Activated CD8-positive, alpha-beta memory T cell treated with anti-CD3 and anti-CD28 coated beads, Interleukin-2, amount 50 U/mL, for 1 hour (primary cell): ENCODE data around the gene AARS1.
A peak's percentile ranks its signal among the peaks of the same experiment; 100 is the strongest.
"Not testable (repeated sequence)": the region's sequence is repeated elsewhere in the genome, so short reads cannot be mapped to it uniquely, and the experiment has no call there.

ENCODE experiments used
- DNase-seq: peaks from one replicate; pipeline ENCODE4 v3.0.0-alpha.2; 2020; ENCODE audit errors: extremely low read depth

AARS1 gene

DNA sequence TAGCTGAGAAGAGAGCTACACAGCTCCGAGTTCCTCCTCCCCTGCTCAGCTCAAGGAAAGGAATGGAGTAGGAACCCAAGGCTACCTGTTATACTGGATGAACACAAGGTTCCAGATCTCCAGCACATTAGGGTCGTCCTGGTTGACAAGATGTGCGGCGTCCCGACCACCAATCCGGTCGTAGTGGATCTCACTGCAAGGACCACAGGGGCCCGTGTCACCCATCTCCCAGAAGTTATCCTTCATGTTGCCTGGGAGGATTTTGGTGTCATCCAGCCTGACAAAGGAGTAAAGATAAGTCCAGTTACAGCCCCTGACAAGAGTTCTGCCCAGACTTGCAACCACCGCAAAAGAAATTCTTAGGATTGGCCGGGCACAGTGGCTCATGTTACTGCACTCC lies 17.6 kb downstream of the AARS1 start:
- no peak for DNase-seq

DNA sequence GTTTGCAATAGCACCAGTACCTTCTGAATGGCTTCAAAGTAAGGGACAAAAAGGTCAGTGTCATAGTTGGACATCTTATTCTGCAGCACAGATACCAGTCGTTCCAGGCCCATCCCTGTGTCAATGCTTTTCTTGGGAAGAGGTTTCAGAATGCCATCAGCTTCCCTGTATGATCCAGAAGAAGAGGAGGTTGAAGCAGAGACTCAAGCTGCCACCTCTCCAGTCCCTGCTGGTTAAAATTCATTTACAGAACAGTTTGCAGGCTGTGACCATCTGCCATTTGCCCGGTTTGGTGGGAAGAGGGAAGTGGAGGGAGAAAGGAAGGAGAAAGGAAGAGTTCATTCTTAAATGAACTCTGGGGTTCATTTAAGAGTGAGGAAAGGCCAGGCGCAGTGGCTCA lies 19.1 kb downstream of the AARS1 start:
- no peak for DNase-seq

DNA sequence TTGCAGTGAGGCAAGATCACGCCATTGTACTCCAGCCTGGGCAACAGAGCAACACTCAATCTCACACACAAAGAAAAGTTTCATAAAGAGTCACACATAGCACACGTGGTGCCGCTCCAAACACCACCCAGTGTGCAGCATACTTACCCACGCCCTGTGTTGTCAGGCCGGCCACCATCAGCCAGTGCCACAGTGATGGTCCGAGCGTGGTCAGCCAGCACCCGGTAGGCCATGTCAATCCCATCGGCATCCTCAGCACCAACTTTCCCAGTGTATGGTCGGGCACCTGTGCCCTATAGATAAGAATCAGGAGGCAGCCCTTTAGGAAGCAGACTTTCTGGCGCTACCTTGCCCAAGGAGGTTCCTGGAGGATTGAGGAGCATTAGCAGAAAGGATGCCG lies 19.8 kb downstream of the AARS1 start:
- no peak for DNase-seq

DNA sequence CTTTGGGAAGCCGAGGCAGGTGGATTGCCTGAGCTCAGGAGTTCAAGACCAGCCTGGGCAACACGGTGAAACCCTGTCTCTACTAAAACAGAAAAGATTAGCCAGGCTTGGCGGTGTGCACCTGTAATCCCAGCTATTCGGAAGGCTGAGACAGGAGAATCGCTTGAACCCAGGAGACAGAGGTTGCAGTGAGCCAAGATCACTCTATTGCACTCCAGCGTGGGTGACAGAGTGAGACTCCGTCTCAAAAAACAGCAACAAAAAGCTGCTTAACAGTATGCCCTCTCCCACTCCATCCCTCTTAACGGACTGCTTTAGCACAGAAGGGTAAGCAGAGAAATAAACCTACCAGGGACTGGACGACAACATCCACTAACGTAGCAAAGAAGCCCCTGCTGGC lies 21.4 kb downstream of the AARS1 start:
- DNase-seq = not testable (repeated sequence)

- DNase-seq = no peak
These were observed 21.8 kb downstream of the AARS1 start for GRCh38 chr16:70267516-70267915.

DNA sequence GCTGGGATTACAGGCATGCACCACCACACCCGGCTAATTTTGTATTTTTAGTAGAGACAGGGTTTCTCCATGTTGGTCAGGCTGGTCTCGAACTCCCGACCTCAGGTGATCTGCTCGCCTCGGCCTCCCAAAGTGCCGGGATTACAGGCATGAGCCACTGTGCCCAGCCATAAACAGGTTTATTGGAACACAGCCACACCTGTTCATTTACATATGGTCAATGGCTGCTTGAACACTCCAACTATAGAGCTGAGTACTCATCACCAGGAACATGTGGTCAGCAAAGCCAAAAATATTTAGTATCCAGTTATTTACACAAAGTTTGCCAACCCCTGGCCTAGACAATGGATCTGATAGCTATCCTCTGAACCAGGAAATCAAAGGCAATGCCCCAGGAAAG lies 29.4 kb downstream of the AARS1 start:
- DNase-seq = not testable (repeated sequence)

GRCh38 chr16:70258946-70259345 lies 30.4 kb downstream of the AARS1 start:
- DNase-seq = no peak

- DNase-seq = no peak
These were observed 31.2 kb downstream of the AARS1 start for GRCh38 chr16:70258065-70258464.

DNA sequence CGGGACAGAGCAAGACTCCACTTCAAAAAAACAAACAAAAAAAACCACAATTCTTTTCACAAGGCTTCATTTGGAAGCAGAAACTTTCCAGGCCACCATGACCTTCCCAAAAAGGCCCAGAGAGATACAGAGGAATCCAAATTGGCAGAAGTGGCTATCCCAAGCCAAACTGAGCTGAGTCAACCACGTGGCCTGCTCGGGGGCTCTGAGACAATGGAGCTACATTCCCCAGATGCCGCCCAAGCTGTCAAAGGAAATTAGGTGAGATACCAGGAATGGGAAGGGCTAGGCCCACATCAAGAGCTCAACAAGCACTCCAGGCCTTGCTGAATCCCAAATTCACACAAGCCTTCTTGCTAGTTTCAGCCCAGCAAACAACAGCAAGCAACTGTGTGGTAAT lies 31.9 kb downstream of the AARS1 start:
- DNase-seq = no peak

DNA sequence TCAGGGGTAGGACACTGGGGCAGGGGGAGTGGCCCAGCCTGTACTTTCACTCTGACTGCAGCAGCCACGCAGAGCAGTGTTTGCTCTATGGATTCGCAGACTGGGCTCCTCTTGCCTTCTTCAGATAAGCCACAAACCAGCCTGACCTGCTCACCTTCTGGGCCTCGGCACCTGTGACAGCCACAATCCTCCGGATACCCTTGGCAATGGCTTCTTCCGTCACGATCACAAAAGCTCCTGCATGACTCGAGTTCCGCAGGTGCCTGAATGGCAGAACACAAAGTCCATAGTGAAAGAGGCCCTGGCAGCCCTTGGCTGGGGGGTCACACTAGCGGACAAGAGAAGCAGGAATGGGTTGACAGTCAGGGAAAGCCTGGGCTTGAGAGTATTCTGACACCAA lies 33.7 kb downstream of the AARS1 start:
- DNase-seq = no peak

DNA sequence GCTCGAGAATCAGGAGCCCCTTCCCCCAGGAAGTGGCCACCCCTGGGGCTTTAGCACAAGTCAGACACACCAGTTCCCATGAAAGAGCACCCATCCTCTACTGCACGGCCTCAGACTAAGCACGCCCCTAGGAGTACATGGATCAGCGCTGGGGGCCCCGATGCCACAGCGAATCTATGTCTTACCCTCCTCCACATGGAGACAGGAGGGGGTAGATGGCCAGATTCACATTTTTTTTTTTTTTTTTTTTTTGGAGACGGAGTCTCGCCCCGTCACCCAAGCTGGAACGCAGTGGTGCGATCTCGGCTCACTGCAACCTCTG lies 34.4 kb downstream of the AARS1 start:
- no peak for DNase-seq

DNA sequence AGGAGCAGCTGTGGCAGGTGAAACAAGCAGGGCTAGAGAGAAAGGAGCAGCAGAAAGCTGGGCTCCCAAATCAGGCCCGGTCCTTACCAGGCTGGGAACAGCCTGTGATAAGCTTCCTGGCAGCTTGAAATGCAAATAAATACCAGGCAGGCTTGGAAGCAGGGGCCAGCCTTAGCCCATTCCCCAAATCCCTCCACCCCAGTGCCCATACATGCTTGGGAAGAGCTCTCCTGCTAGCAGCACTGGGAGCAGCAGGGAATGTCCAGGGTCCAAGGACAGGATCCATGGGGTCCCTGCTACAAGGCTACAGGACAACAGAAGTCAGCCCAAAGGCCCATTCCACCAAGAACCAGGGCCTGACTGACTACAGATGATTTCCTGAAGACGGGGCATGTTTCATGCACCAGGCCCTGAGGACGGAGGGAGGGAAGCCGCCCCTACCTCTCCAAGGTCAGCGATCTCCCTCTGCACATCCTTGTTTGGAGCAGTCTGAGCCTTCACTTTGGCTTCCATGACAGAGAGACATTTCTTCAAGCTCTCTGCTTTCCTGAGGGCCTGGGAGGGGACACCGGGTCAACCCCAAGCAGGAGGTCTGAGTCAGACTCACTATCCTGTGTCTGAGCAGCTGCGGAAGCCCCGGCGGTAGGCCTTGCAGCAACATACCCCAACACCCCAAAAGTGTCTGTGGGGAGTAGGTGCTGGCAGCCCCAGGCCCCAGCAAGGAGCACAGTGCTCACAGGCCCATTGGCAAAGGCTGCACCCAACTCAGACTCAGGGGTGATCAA lies 34.9 kb downstream of the AARS1 start:
- DNase-seq = no peak

DNA sequence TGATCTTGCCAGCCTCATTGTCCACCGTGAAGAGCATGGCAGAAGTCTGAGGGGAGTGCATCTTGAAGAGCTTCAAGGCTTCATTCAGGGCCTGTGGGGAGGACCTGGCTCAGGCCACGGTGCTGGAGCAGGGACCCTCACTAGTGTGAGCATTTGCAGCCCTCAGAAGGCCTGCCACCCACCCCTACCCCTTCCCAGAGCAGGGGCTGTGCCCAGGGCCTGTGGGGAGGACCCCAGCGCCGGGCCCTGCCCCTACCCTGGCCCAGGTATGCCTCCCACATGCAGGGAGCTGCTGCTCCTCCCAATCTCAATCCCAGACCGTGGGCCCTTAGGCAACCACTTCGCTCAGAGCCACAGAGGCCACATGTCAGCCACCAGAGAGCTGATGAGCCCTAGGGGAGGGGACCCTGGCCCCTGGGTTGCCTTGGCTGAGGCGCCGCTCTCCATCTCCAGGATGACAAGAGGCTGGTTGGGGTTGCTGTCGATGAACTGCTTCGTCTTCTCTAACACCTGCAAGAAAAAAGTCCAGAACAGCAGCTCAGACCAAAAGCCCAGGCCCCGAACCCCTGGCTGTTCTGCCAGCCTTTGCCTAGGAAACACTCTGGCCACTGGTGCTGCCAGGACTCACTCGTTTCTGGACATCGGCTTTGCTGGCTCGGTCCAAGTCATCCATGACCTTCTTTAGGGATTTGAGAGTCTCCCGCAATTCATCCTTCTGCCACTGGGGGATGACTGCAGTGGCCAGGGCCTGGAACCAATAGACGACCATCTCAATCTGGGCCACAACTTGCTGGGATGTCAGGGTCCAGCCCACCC lies 35.8 kb downstream of the AARS1 start:
- no peak for DNase-seq

DNA sequence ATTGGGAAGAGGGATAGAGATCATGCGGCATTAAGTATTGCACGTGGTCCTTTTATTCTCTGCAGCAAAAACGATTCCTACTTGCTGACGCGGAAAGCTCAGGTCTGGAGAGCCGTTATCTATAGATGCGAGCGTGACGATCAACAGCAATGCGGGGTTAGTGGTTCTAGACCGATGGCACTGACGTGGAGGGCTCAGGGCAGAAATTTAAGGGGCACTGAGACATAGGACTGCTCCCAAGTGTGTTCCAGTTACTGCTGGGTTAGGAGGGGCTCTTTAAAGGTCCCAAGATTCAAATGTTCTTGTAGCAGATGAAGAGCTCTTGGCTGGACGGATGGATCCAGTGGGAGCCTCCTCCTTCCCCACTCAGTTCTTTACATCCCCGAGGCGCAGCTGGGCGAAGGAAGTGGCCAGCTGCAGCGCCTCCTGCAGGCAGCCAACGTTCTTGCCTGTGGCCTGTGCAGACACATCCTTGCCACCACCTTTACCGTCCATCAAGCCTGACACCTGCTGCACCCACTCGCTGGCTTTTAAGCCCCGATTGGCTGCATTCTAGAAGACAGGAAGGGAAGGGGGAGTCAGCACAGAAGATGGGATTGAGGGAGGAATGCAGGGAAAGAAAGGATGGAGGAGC lies 36.8 kb downstream of the AARS1 start:
- no peak for DNase-seq

GRCh38 chr16:70251629-70252354 lies 37.5 kb downstream of the AARS1 start, which contains the start of gene EXOSC6:
TSS of gene EXOSC6 (minus strand) at chr16:70251940. CDS start at chr16:70251900, 40 bp downstream.
- peak; percentile 81 for DNase-seq

GRCh38 chr16:70250748-70251628 lies 38.3 kb downstream of the AARS1 start:
- DNase-seq = no peak

GRCh38 chr16:70249697-70250096 lies 39.6 kb downstream of the AARS1 start:
- DNase-seq = not testable (repeated sequence)

GRCh38 chr16:70238773-70239172 lies 50.5 kb downstream of the AARS1 start:
- DNase-seq = not testable (repeated sequence)

- not testable (repeated sequence) for DNase-seq
These were observed 57.5 kb downstream of the AARS1 start for GRCh38 chr16:70231831-70232230.

DNA sequence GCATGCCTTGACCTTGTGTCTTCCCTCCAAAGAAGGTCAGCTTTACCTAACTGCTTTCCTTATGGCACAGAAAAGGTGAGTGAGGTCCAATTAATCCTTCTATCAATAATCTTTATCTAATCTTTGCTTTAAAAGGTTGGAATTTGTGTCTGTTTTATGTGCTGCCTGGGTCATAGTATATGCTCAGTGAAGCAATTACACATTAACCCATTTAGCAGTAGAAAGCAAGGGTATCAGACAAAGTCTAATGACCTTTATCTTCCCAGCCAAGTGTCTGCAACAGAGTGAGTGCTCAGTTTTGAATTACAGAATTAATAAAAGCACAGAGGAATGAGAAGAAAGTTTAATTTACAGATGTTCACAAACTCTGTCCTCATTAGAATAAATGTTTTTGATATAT lies 63.3 kb downstream of the AARS1 start:
- DNase-seq = not testable (repeated sequence)

GRCh38 chr16:70225430-70225829 lies 63.9 kb downstream of the AARS1 start:
- DNase-seq = not testable (repeated sequence)
